DND-41 (cell line): ENCODE results near the gene MKI67.

ENCODE experiments used
- ATAC-seq: fragments of 200-7000 bp; cut with Tn5 transposase; 3 replicates; pipeline ENCODE4 v1.9.1; 2021; ENCODE audit warnings: low read depth; ENCODE audit not compliant: insufficient read depth
- DNase-seq: peaks from one replicate; pipeline ENCODE4 v3.0.0-alpha.2; 2020
- H2AFZ ChIP-seq: 2 replicates; pipeline ENCODE4 v1.6.0; 2012; ENCODE audit warnings: low read depth, low read length
- H3K27ac ChIP-seq: 2 replicates; pipeline ENCODE4 v1.5.1; 2012; ENCODE audit warnings: low read length, inconsistent platforms
- H3K27me3 ChIP-seq: fragments of 200-600 bp; sonication (generic); 2 replicates; pipeline ENCODE4 v1.6.0; 2012; ENCODE audit warnings: low read length, mild to moderate bottlenecking, inconsistent platforms; ENCODE audit not compliant: insufficient read depth, poor library complexity
- H3K36me3 ChIP-seq: 2 replicates; pipeline ENCODE4 v1.5.1; 2012; ENCODE audit warnings: low read length, inconsistent platforms; ENCODE audit not compliant: insufficient read depth
- H3K4me1 ChIP-seq: 2 replicates; pipeline ENCODE4 v1.5.1; 2012; ENCODE audit warnings: mild to moderate bottlenecking, low read length; ENCODE audit not compliant: insufficient read depth
- H3K4me2 ChIP-seq: 2 replicates; pipeline ENCODE4 v1.6.0; 2012; ENCODE audit warnings: mild to moderate bottlenecking, moderate library complexity, low read length, inconsistent platforms; ENCODE audit not compliant: insufficient read depth
- H3K4me3 ChIP-seq, 2 experiments: fragments of 200-600 bp in 1 of 2; shearing (Covaris generic) in 1 of 2; 2 replicates each; pipeline ENCODE4 v1.5.1; 2012 to 2016; ENCODE audit warnings: inconsistent platforms in 2 of 2, low read length in 2 of 2, mild to moderate bottlenecking in 2 of 2, low read depth in 1 of 2, moderate library complexity in 1 of 2
- H3K79me2 ChIP-seq: 2 replicates; pipeline ENCODE4 v1.6.0; 2012; ENCODE audit warnings: low read length, inconsistent platforms; ENCODE audit not compliant: insufficient read depth
- H3K9ac ChIP-seq: 2 replicates; pipeline ENCODE4 v1.6.0; 2012; ENCODE audit warnings: low read depth, mild to moderate bottlenecking, inconsistent platforms, low read length, moderate library complexity
- H3K9me3 ChIP-seq: 2 replicates; pipeline ENCODE4 v1.5.1; 2012; ENCODE audit warnings: low read length, moderate library complexity, mild to moderate bottlenecking, inconsistent platforms; ENCODE audit not compliant: insufficient read depth, severe bottlenecking
- H4K20me1 ChIP-seq: 2 replicates; pipeline ENCODE4 v1.6.0; 2012; ENCODE audit warnings: low read length; ENCODE audit not compliant: insufficient read depth
- EZH2 ChIP-seq: IDR thresholded peaks from 3 replicates; pipeline ENCODE4 v1.6.1; 2012; ENCODE audit warnings: borderline replicate concordance, low read depth, mild to moderate bottlenecking, moderate library complexity, low read length, inconsistent platforms; ENCODE audit not compliant: severe bottlenecking
- TF ChIP-seq, protein P1 (sequence below): IDR thresholded peaks from 2 replicates; pipeline ENCODE4 v1.5.1; 2012; ENCODE audit warnings: borderline replicate concordance, low read length, moderate library complexity, mild to moderate bottlenecking; ENCODE audit not compliant: poor library complexity, severe bottlenecking; ENCODE audit errors: extremely low read depth

The MKI67 gene

DNA sequence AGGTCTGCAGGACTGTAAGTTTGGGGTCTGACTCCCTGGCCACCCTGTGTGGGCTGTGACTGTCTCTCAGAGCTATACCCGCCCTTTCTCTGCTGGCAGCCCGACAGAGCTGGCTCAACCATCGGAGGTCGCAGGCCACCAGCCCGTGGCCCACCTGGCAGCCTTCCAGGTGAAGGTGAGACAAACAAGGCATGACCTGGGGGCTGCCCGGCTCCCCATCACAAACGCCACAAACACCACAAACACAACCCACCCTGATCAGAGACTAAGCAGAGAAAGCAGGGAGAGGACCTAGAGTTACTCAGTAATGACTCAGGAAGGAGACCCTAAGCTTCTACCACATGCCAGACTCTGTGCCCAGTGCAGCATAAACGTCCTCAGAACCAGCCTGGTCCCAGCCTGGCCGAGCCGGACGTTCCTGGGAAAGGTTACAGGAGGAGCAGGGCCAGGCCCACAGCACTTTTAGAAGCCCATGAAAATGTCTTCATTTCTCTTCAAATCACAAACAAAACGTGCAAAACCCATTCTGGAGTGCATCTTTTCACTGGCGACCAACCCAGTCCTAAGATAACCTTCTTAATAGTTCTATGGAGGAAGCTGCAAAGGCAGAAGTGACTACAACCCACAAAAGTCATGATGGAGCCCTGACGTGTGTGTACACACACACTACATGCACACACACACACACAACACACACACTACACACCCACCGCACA, 66.8 kb downstream of the MKI67 start:
- H3K9ac ChIP-seq, result no peak overlapping the region
- ATAC-seq (no peak), DNase-seq (no peak)
- no peak overlapping the region for H2AFZ ChIP-seq
- no peak for TF ChIP-seq EZH2
- TF ChIP-seq, protein P1, sequence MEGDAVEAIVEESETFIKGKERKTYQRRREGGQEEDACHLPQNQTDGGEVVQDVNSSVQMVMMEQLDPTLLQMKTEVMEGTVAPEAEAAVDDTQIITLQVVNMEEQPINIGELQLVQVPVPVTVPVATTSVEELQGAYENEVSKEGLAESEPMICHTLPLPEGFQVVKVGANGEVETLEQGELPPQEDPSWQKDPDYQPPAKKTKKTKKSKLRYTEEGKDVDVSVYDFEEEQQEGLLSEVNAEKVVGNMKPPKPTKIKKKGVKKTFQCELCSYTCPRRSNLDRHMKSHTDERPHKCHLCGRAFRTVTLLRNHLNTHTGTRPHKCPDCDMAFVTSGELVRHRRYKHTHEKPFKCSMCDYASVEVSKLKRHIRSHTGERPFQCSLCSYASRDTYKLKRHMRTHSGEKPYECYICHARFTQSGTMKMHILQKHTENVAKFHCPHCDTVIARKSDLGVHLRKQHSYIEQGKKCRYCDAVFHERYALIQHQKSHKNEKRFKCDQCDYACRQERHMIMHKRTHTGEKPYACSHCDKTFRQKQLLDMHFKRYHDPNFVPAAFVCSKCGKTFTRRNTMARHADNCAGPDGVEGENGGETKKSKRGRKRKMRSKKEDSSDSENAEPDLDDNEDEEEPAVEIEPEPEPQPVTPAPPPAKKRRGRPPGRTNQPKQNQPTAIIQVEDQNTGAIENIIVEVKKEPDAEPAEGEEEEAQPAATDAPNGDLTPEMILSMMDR, result no peak
- no peaks in the 10 kb centered on the region for H4K20me1 ChIP-seq
- no peak overlapping the region for H3K4me3 ChIP-seq
- no peaks in the 10 kb centered on the region for H3K79me2 ChIP-seq
- no peak overlapping the region for H3K4me2 ChIP-seq
- no peaks in the 10 kb centered on the region for H3K27me3 ChIP-seq
- peaks cover 27% of the 10 kb centered on the region for H3K4me1 ChIP-seq
- no peaks in the 10 kb centered on the region for H3K9me3 ChIP-seq
- H3K36me3 ChIP-seq, result peaks cover 53% of the 10 kb centered on the region
- H3K27ac ChIP-seq, result peak overlapping the region; percentile 27

DNA sequence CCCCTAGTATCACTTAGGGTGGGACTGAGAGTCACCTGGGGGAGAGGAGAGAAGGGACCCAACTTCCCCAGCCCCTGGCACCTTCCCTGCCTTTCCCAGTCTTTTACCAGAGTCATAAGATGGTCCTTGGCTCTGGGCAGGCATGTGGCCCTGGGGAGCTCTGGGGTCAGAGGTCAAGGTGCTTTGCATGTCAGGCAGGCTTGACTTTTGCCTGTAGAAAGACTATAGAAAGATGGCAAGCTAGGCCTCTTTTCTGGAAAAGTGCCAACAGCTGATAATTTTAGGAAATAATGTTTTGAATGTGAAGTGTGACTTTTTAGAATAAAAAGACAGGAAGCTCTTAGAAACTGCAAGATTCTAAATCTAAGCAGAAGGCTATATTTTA, 67.5 kb downstream of the MKI67 start:
- DNase-seq (no peak), ATAC-seq (no peak)
- peaks cover 53% of the 10 kb centered on the region for H3K36me3 ChIP-seq
- H2AFZ ChIP-seq, result no peak overlapping the region
- H4K20me1 ChIP-seq, result no peaks in the 10 kb centered on the region
- no peak overlapping the region for H3K9ac ChIP-seq
- no peak overlapping the region for H3K4me3 ChIP-seq
- no peak for TF ChIP-seq EZH2
- TF ChIP-seq, protein P1, result no peak
- no peaks in the 10 kb centered on the region for H3K9me3 ChIP-seq
- H3K27ac ChIP-seq, result peak overlapping the region; percentile 9; the same call in 1 of the 2 replicates
- no peaks in the 10 kb centered on the region for H3K79me2 ChIP-seq
- H3K4me2 ChIP-seq, result no peak overlapping the region
- no peaks in the 10 kb centered on the region for H3K27me3 ChIP-seq
- H3K4me1 ChIP-seq, result peaks cover 20% of the 10 kb centered on the region

DNA sequence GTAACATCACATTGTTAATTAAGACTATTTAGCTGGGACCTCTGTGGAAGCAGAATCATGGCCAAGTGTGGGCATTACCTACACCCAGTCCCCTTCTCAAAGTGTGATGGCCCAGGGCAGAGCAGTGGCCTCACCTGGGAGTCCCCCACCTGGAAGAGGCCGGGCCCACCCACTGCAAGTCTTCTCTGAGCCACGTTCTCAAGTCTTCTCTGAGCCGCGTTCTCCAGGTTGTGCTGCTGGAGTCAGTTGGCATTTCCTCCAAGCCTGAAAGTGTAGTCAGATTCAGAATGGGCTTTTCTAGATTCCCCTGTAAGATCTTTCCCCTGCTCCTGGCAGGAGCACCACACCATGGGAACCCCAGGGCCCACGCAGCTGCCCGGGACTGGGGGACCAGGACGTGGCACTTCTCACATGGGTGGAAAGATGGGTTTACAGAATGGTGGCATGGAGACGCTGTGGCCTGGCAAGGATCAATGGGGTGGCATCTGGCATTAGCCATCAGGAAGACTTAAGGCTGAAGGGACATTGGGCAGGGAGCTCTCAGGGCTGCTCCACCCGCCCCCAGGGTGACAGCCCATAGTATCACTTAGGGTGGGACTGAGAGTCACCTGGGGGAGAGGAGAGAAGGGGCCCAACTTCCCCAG, 68.0 kb downstream of the MKI67 start:
- Histone ChIP-seq H3K4me1 (peaks cover 15% of the 10 kb centered on the region), H3K79me2 (no peaks in the 10 kb centered on the region), H3K4me2 (no peak overlapping the region), H3K36me3 (peaks cover 55% of the 10 kb centered on the region), H3K27ac (no peak overlapping the region), H4K20me1 (no peaks in the 10 kb centered on the region), H3K9me3 (no peaks in the 10 kb centered on the region), H3K9ac (no peak overlapping the region), H2AFZ (no peak overlapping the region), H3K4me3 (no peak overlapping the region), H3K27me3 (no peaks in the 10 kb centered on the region)
- DNase-seq (no peak), ATAC-seq (no peak)
- TF ChIP-seq, protein P1, result no peak
- no peak for TF ChIP-seq EZH2
